Neural cell (in vitro differentiated cells): Measurements from ENCODE around the gene FCRL6.

Experiments
- CTCF ChIP-seq: fragments of 450-650 bp; IDR thresholded peaks from 2 replicates; pipeline ENCODE4 v1.5.1; 2014; ENCODE audit warnings: antibody characterized with exemption, mild to moderate bottlenecking, moderate library complexity; ENCODE audit not compliant: poor library complexity, severe bottlenecking
- EP300 ChIP-seq: fragments of 450-650 bp; conservative IDR thresholded peaks from 2 replicates; pipeline ENCODE4 v1.6.1; 2014; ENCODE audit warnings: antibody characterized with exemption, mild to moderate bottlenecking, moderate library complexity; ENCODE audit not compliant: poor library complexity, severe bottlenecking
- RAD21 ChIP-seq: fragments of 450-650 bp; conservative IDR thresholded peaks from 2 replicates; pipeline ENCODE4 v1.6.1; 2014; ENCODE audit warnings: antibody characterized with exemption, mild to moderate bottlenecking, moderate library complexity
- TAF1 ChIP-seq: IDR thresholded peaks from 2 replicates; pipeline ENCODE4 v1.6.1; 2012; ENCODE audit warnings: low read depth

- TF ChIP-seq RAD21: no peak
- no peak for TF ChIP-seq EP300
- TF ChIP-seq CTCF: no peak
- no peak for TF ChIP-seq TAF1
Observed at GRCh38 chr1:159823406-159823805, 21.2 kb downstream of the FCRL6 start.
